A172 (cell line): ENCODE data around the gene APBA2. TPM values are rescaled to one million over a fixed set of nuclear protein-coding genes. Genes with fewer than 3 reads are reported as not detected.

ENCODE experiments used
- DNase-seq: peaks from one replicate; pipeline ENCODE4 v3.0.0-alpha.2; 2015; ENCODE audit warnings: low spot score
- total RNA-seq: library from RNA; depleted of rRNA; stranded (reverse); fragments of >200 nt; shearing (Covaris generic); gene quantifications from 2 replicates; pipeline ENCODE4 v1.2.3, GENCODE V29; 2014

Gene APBA2
- total RNA-seq, 1 experiment from 2014 or later, result 34.8 TPM

DNA sequence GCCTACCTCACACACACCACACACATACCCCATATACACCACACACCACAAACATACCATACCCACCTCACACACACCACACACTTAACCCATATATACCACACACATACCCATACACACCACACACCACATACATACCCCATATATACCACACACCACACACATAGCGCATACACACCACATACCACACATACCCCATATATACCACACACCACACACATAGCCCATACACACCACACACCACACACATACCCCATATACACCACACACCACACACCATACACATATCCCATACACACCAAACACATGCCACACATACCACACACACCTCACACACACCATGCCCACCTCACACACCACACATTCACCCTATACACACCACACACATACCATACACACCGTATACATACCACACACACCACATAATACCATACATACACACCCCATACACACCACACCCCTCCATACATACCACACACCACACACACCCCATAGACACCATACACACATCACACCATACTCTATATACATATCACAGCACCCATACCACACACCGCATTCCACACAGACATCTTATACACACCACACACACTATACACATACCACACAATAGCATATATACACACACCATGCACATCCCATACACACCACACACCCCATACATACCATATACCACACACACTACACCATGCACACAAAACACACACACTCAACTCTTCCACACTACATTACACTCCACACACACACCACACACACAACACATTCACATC lies 29.5 kb downstream of the APBA2 start:
- no peak for DNase-seq

DNA sequence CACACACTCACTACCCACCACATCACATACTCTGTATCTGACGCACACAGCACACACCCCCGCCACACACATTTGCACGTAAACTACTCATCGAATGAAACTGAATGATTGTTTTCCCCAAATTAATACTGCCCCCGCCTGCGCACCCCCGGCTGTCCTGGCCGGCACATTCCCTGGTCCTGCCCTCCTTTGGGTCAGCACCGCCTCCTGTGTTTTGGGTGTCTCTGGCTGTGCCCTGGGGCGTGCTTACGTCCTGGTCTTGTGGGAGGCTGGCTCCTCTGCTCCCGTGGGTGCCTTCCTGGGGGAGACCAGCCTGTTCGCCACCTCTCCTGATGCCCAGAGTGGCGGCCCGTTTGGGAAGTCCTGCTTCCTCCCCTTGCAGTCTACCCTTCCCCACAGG lies 30.2 kb downstream of the APBA2 start:
- no peak for DNase-seq

DNA sequence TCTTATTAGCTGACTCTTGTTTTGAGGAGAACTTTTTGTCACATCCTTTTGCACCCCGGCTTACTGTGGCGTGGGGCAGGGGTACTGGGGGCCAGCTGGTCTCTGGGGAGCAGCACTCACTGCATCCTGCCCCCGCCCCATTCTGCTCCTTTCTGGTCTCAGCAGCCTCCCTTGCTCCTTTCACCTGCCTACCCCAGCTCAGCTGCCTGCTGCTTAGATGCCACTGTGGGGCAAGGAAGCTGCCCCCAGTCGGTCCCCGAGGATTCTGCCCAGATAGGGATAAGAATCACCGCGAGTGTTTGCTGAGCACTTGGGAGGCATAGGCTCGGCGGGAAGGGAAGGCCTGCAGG lies 32.0 kb downstream of the APBA2 start:
- no peak for DNase-seq

DNA sequence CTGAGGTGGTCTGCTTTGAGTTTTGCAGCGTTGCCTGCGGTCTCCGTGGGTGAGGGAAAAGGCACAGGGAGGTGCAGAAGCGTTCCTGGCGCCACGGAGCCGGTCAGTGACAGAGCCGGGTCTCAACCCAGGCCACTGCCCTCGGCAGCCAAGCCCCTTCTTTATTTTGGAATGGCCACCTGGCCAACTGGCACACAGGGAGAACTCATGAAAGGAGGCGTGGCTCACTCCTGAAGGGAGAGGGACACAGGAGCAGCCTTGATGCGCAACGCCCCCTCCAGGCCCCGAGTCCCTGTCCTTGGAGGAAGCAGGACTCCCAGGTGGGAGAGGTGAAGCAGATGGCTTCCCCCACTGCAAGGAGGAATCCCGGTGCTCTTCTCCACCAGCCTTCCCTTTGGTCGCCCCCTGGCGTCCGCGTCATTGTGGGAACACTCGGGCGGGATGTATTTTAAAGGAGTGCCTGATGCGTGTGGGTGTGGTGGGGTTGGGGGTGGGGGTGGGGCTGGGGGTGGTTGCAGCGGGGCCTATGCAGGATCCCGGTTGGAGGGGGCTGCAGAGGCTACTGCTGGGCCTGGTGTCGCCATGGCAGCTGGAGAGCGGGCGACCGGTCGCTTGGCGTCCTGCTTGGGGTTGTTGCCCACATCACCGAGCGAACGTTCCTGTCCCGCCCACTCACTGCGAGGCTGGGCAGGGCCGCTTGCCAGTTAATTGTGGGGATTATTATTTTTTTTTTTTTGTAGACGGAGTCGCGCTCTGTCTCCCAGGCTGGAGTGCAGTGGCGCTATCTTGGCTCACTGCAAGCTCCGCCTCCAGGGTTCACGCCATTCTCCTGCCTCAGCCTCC lies 32.6 kb downstream of the APBA2 start:
- no peak for DNase-seq

DNA sequence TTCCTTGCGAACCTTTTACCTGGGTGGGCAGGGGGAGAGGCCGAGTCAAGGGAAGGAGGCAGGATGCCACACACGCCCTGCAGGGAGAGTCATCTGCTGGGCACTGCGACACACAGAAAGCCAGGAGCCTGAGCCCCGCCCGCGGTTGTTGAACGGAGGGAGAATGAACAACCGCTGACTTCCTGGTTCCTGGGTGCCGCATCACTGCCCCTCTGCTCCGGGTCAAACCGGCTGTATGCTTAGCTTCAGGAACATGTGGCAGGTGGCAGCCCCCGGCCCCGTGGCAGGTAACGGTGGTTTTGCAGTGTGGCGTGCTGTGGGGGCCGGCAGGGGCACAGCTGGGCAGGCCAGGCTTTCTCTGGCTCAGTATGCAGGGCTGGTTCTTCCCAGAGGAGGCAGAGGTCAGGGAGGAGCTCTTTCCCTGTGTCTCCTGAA lies 33.4 kb downstream of the APBA2 start:
- peak; percentile 23 for DNase-seq

DNA sequence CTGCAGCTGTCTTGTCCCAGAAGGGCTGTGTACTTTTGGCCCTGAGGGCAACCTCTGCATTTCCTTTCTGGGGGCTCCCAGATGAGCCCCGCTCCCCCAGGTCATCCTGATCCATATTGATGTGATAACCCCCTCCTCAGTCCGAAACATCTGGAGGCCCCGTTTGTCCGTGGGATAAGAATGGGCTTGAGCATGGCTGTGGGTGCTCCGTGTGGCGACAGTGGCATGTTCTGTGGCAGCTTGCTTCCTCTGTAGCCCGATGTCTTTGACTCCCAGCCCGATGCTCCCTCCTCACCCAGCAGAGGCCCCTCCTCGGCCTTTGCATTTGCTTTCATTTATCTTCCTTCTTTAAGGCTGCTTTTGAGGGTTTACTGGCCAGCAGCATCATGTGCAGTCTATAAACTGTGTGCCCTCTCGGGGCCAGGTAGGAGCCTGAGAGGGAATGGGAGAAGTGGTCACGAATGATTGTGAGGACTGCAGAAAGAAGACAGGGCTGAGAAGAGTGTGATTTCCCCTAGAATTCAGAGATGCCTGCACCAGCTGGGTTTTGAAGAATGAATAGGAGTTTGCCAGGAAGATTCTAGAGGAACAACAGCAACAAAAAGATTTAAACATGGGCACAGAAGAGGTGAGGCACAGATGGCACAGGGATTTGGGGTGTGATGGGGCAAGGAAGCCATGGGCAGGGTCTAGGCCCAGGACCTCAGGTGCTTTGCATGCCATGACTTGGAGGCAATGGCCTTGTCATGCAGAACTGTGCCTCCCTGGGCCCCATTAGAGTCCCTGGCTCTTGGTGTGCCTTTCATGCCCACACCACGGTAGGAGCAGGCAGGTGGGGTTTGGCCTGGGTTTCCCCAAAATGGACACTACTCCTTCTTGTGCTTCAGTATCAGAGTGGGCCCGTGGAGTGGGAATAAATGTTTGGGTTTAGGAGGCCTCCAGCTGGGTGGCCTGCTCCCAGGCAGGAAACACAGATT lies 34.2 kb downstream of the APBA2 start:
- no peak for DNase-seq

DNA sequence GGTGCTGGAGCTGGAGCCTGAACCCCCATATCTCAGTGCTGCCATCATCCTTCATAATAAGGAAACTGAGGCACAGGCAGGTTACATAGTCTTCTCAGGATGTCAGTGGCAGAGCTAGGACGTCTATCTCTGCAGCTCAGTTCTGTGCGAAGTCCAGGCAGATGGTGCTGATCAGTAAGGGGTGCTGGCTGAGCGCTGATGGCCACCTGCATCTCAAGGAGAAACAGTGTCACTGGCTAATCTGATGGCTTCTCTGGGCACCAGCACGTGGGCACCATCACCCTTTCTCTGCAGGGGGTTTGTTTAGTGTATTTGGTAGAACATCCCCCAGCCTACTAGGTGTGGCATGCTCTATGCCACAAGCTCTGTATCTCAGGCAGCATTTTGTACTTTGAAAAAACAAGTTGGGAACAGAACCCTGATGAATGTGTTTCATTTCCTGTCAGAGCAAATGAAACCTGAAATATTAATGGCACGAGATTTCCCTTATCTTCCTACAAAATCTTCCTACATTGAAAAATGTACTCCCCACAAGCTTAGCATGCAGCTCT lies 35.1 kb downstream of the APBA2 start:
- no peak for DNase-seq

DNA sequence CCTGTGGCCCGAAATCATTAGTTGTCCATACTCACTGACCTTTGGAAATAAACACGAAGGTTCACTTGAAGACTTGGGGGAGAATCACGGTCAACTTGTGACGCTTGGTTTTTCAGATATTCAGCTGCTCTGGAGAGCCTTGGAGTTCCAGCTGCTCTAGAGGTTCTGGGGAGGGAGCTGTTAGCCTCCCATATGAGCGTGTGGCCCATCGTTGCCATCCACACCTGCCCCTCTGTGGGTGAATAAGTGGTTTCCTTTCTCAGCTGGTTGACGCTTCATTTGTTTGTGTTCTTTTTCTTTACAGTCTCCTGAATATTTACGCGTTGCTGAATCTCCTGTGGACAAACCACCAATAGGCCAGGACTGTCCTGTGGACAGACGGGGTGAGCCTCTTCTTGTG lies 35.6 kb downstream of the APBA2 start:
- DNase-seq, result no peak

DNA sequence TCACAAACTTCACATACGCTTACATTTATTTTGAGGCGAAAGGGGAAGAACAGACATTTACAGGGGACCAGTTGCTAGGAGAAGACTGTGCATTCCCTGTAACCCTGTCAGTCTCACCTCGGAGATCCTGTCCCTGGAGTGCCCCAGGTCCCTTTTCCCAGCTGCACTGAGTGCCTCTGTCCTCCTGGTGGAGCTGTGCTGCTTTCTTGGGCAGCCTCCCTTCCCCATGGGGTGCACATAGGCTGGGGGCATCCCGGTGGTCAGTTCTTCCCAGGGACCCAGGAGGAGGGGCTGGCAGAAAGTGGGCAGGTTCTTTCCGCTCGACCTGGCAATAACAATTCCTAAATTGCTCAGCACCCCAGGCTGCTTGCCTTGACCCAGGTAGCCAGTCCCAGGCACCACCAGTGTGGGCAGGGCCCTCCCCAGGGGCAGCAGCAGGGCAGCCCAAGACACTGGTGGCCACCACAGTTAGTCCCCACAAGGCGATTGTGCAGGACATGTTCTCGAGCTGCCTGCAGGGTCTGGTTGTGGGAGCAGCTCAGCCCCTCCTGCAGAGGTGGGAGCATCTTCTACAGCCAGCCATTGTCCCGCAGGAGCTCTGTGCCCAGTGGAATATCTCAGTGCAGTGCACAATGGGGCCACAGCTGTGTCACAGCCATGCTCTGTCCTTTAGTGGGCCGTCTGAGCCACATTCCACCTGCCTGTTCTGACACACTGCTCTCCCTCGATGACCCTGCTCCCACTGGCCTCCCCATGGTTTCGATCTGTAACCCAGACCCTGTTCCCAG lies 36.3 kb downstream of the APBA2 start:
- DNase-seq, result no peak

DNA sequence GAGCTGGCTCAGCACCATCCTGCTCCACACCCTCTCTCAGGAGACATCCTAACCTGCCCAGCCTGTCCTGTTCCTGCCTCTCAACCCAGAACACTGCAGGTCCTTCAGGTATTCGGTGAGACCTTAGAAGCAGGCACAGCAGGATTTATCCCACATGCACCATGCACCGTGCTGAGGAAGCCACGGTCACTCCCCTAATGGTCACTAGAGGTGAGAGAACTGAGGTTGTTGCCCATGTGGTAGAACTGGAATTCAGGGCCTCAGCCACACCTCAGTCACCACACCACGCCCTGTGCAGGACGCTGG lies 36.9 kb downstream of the APBA2 start:
- no peak for DNase-seq

DNA sequence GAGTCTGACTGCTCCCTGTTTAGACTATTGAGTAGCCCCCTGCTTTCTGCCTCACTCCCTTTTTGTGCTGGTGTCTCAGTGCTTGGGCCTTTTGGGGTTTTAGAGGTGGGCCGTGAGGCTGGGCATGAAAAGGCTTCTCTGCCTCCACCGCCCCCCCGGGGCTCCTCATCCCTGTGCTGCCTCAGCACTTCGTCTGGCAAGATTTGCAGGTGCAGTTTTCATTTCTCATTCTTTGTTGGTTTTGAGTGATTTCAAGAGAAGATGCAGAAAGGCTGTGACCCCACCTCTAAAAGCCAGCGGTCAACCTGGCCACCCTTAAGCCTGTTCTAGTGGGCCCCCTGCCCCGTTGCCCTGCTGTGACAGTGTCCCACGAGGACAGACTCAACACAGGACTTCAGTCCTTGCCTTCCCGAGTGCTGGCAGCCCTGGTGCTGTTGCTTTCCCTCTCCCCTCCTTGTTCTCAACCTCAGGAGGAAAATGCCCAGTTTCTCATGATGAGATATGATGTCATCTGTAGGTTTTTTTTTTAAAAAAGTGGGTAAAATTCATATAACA lies 38.0 kb downstream of the APBA2 start:
- DNase-seq, result no peak

DNA sequence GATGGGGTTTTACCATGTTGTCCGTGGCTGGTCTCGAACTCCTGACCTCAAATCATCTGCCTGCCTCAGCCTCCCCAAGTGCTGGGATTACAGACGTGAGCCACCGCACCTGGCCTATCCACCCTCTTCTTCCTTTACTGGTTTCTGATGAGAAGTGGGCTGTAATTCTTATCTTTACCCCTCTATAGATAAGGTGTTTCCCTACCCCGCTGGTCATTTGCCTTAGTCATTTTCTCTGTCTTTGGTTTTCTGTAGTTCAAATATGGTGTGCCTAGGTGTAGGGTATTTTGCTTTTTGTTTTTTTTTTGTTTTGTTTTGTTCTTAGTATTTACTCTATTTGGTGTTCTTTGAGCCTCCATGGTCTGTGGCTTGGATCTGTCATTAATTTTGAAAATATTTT lies 41.3 kb downstream of the APBA2 start:
- DNase-seq, result no peak

DNA sequence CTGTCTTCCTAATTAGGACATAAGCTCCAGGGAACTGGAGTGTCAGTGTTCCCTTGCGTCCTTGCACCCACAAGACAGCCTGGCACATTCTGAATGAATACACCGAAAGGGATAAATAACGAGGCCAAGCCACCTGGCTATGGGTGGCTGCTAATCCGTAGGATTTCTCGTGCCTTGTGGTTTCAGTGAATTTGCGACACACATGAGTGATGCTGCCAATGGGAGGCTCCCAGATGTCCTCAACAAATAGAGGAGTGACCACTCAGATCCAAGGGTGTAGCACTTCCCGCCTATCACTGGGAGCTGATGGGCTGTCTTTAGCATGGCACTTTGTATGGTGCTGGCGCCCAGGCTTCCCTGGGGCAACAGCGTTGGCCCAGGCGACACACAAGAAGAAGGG lies 43.4 kb downstream of the APBA2 start:
- DNase-seq, result no peak

DNA sequence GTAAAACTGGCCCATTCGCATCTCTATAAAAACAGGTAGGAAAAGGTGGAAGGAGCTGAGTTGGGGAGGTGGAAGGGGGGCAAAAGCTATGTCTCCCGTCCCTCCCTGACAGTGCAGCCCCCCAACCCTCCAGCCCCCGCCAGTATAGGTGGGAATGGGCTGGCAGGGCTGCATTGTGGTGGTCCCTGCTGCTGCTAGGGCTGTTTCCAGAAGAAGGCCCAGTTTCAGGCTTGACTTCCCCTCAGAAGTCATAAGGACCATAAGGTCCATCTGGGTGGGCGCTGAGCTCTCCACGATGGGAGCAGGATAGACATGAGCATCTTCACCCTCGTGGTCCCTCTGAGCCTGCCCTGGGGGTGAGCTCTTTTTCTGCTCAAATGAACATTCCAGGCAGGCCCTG lies 44.2 kb downstream of the APBA2 start:
- no peak for DNase-seq

DNA sequence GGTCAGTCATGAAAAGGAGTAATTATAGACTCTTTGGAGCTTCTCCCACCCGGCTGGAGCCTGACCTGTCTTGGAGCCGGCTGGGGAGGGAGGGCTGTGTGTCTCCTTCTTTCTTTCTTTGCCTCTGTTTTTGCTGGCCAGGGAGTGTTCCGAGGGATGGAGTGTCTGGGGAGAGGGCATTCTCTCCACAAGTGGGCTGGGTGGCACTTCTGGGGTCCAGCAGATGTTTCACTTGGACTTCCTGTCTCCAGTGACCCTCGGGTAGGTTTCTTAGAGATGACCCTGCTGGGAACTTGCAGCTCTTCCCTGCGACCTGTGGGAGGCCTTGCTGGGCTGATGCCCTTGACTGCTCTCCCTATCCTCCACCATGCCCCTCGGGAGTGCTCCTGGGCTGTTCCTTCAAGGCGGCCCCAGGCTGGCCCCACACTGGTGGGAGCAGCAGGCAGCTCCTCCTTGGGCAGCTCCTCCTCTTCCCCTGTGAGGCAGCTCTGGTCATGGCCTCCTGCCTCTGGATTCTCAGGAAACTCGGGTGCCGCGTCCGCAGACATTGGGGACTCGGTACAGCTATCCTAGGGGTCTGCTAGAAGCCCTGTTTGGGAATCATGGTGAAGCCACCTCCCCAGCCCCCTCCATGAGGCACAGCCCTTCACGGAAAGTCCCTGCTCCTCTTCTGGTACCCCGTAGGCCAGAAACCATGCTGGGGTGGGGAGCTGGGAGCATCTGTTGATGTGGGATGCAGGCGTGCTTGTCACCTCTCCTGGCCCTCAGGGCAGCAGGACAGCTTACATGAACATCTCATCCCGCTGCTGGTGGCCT lies 44.9 kb downstream of the APBA2 start:
- DNase-seq, result no peak

DNA sequence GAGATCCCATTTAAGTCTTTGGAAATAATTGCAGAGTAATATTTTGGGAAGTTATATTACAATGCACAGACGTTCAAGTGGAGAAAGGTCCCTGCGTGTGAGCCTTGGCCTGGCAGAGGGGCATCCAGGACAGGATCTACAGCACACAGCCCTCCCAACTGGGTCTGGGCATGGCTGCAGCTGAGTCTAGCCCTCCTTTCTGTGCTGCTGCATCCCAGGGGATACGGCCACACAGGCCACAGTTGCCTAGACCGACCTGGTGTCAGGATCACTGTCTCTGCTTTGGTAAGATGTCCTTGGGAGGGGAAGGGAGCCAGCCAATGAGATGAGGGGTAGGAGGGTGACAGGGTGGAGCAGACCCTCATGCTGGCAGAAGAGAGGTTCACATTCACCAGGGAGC lies 46.1 kb downstream of the APBA2 start:
- DNase-seq, result no peak

DNA sequence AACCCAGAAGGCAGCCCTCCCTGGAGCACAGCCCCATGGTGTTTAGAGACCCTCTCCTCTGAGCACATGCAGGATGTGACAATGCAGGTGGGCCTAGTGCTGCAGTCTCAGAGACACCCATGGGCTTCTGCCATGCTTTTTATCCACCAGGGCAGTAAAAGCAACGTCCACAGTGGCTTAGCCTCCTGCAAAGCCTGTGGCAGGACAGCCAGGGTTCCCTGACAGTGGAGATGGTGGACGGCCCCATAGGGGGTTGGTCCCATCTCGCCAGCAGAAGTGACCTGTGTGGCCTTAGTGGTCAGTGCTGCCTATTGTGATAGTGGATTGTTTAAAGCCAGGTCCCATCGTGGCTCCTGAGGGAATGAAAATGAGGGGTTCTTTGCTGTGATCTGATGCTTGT lies 46.6 kb downstream of the APBA2 start:
- DNase-seq, result no peak

DNA sequence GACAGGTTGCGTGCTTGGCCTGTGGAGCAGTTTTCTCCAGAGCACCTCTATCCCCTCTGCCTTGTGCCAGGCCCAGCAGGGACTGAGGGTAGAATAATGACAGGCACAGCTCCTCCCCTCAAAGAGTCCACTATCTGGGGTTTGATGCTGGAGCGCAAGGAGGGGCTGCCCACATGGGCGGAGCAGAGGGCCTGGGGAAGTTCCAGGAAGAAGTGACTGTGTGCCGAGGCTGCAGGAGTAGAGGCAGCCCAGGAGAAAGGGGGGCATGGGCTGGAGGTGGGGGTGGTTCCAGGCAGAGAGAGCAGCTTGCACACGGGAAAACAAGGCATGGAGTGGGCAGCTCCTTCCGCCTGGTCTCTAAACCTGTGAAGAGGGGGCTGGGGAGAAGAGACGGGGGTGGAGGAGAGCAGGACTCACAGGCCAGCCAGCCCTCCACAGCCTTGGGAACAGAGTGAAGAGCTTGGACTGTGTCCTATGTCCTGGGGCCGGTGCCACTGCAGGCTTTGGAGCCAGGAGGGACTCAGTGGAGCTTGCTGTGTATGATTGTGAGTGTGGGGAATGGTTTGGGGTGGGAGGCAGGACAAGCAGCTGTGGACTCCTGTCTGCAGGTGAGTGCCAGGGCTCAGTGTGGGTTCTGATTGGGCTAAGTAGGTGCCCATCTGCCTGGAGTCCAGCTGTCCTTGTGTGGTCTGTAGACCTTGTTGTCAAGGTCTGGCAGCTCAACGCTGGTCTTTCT lies 48.1 kb downstream of the APBA2 start:
- DNase-seq, result no peak

DNA sequence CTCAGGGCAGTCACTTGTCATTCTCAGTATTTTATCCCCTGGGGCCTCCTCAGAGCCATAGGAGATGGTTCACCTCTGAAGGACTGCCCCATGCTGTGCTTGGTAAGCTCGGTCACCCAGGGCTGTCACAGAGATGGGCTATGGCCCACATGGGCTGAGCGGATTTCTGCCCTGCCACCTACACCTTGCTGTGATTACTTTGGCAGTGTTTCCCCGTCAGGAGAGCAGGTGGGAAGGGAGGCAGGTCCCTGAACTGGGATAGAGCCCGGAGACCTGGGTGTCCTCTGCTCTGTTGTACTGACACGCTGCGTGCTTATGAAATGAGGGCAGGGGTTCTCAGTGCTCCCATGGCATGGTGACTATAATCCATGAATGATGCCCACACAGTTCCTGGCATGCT lies 48.9 kb downstream of the APBA2 start:
- no peak for DNase-seq
